CD14-positive monocyte (primary cell): ENCODE measurements around the gene DAB2IP. TPM values are rescaled to one million over a fixed set of nuclear protein-coding genes. Genes with fewer than 3 reads are reported as not detected.
A peak's percentile ranks its signal among the peaks of the same experiment; 100 is the strongest.

Experiments
- DNase-seq, 3 donors: peaks; one replicate each; pipeline ENCODE4 v3.0.0-alpha.2; 2011 to 2022
- H2AFZ ChIP-seq: 2 replicates; pipeline ENCODE4 v1.6.0; 2012; ENCODE audit warnings: mild to moderate bottlenecking, low read depth, low read length, inconsistent platforms; ENCODE audit not compliant: insufficient read depth, poor library complexity, severe bottlenecking
- H3K27ac ChIP-seq, 2 donors: 1 replicate in 1 of 2; 2 replicates in 1 of 2; pipeline ENCODE4 v1.5.1; 2012 to 2013; ENCODE audit warnings: low read length in 2 of 2, control low read depth in 1 of 2, inconsistent platforms in 1 of 2, low read depth in 1 of 2, mild to moderate bottlenecking in 1 of 2
- H3K27me3 ChIP-seq, 2 donors: one replicate each; pipeline versions ENCODE4 v1.6.0 to v1.6.1; 2011 to 2013; ENCODE audit warnings: low read length in 2 of 2; ENCODE audit not compliant: control insufficient read depth in 2 of 2, insufficient read depth in 2 of 2
- H3K36me3 ChIP-seq, 2 donors: replicated peaks in 1 of 2; 1 replicate in 1 of 2; 2 replicates in 1 of 2; pipeline versions ENCODE4 v1.5.1 to v1.6.1; 2012 to 2013; ENCODE audit warnings: low read length in 2 of 2, control low read depth in 1 of 2, inconsistent platforms in 1 of 2, mild to moderate bottlenecking in 1 of 2; ENCODE audit not compliant: insufficient read depth in 2 of 2, control insufficient read depth in 1 of 2
- H3K4me1 ChIP-seq, 2 donors: 1 replicate in 1 of 2; 2 replicates in 1 of 2; pipeline versions ENCODE4 v1.5.1 to v1.6.1; 2012 to 2013; ENCODE audit warnings: low read length in 2 of 2, control low read depth in 1 of 2, inconsistent platforms in 1 of 2, mild to moderate bottlenecking in 1 of 2, moderate library complexity in 1 of 2; ENCODE audit not compliant: insufficient read depth in 2 of 2, control insufficient read depth in 1 of 2
- H3K4me2 ChIP-seq: replicated peaks from 2 replicates; pipeline ENCODE3; 2012; ENCODE audit warnings: low read length, moderate library complexity, mild to moderate bottlenecking; ENCODE audit not compliant: poor library complexity, severe bottlenecking; ENCODE audit errors: extremely low read depth
- H3K4me3 ChIP-seq, 3 experiments: fragments of 200-600 bp in 1 of 3; sonication (generic) in 1 of 3; replicated peaks in 1 of 3; 1 replicate in 2 of 3; 2 replicates in 1 of 3; pipeline ENCODE4 v1.5.1; 2011 to 2013; ENCODE audit warnings: low read length in 3 of 3, mild to moderate bottlenecking in 3 of 3, control low read depth in 2 of 3, low read depth in 2 of 3, inconsistent platforms in 1 of 3, moderate library complexity in 1 of 3
- H3K79me2 ChIP-seq: 2 replicates; pipeline ENCODE4 v1.6.0; 2012; ENCODE audit warnings: mild to moderate bottlenecking, control low read depth, inconsistent platforms, low read length, moderate library complexity; ENCODE audit not compliant: insufficient read depth
- H3K9ac ChIP-seq: 2 replicates; pipeline ENCODE4 v1.6.0; 2017; ENCODE audit warnings: low read length, mild to moderate bottlenecking; ENCODE audit not compliant: insufficient read depth, poor library complexity, severe bottlenecking
- H3K9me3 ChIP-seq, 2 donors: replicated peaks in 1 of 2; 1 replicate in 1 of 2; 2 replicates in 1 of 2; pipeline versions ENCODE4 v1.5.1 to v1.6.1; 2012 to 2013; ENCODE audit warnings: low read length in 2 of 2, control low read depth in 1 of 2; ENCODE audit not compliant: control insufficient read depth in 1 of 2, insufficient read depth in 1 of 2
- H4K20me1 ChIP-seq: 2 replicates; pipeline ENCODE4 v1.6.0; 2012; ENCODE audit warnings: mild to moderate bottlenecking, low read length, control low read depth, moderate library complexity; ENCODE audit not compliant: insufficient read depth
- H3K27ac Mint-ChIP-seq, 7 donors: one replicate each; pipeline ENCODE4 v1.8.0; 2020; ENCODE audit warnings: mild to moderate bottlenecking in 7 of 7, mixed read lengths in 7 of 7, moderate library complexity in 6 of 7, inconsistent platforms in 2 of 7
- H3K27me3 Mint-ChIP-seq, 3 donors: one replicate each; pipeline ENCODE4 v1.8.0; 2021 to 2022; ENCODE audit warnings: low read depth in 3 of 3, mild to moderate bottlenecking in 3 of 3, mixed read lengths in 3 of 3, moderate library complexity in 3 of 3, inconsistent platforms in 1 of 3
- H3K36me3 Mint-ChIP-seq, 2 donors: one replicate each; pipeline ENCODE4 v1.8.0; 2020; ENCODE audit warnings: mixed read lengths in 2 of 2, inconsistent platforms in 1 of 2, mild to moderate bottlenecking in 1 of 2
- H3K4me1 Mint-ChIP-seq: one replicate; pipeline ENCODE4 v1.8.0; 2020; ENCODE audit warnings: mild to moderate bottlenecking, mixed read lengths
- H3K4me3 Mint-ChIP-seq, 2 donors: one replicate each; pipeline ENCODE4 v1.8.0; 2020; ENCODE audit warnings: mild to moderate bottlenecking in 2 of 2, mixed read lengths in 2 of 2, moderate library complexity in 1 of 2
- H3K9me3 Mint-ChIP-seq, 7 donors: one replicate each; pipeline ENCODE4 v1.8.0; 2020 to 2022; ENCODE audit warnings: mixed read lengths in 7 of 7, mild to moderate bottlenecking in 6 of 7, moderate library complexity in 6 of 7, inconsistent platforms in 2 of 7
- WGBS: methylation state at CpG from one replicate; pipeline ENCODE4 v1.1.5; 2013; ENCODE audit warnings: missing lambda C conversion rate; ENCODE audit not compliant: insufficient coverage; 5-methylcytosine and 5-hydroxymethylcytosine counted together
- intact Hi-C, 2 donors: fragments of 100-400 bp; cut with micrococcal nuclease; formaldehyde crosslinking; loops; one replicate each; pipeline versions ENCODE4 v1.15.0 to v1.15.1; 2023
- polyA plus RNA-seq, 3 donors: library from polyadenylated mRNA; depleted of rRNA in 1 of 3; unstranded in 2 of 3; stranded (reverse) in 1 of 3; fragments of 300-500 nt in 2 of 3; fragments of >200 nt in 1 of 3; fragmentation: Illumina TruSeq in 2 of 3; gene quantifications; 1 replicate in 2 of 3; 2 replicates in 1 of 3; pipeline ENCODE4 v1.2.3, GENCODE V29; 2012 to 2021
- TF ChIP-seq, protein P1 (sequence below): fragments of 200-600 bp; IDR thresholded peaks from one replicate; pipeline ENCODE4 v1.8.0; 2022; ENCODE audit warnings: antibody characterized with exemption, mild to moderate bottlenecking

Gene DAB2IP
- polyA plus RNA-seq, 3 donors, result 0.13 TPM; not detected in 2

DNA sequence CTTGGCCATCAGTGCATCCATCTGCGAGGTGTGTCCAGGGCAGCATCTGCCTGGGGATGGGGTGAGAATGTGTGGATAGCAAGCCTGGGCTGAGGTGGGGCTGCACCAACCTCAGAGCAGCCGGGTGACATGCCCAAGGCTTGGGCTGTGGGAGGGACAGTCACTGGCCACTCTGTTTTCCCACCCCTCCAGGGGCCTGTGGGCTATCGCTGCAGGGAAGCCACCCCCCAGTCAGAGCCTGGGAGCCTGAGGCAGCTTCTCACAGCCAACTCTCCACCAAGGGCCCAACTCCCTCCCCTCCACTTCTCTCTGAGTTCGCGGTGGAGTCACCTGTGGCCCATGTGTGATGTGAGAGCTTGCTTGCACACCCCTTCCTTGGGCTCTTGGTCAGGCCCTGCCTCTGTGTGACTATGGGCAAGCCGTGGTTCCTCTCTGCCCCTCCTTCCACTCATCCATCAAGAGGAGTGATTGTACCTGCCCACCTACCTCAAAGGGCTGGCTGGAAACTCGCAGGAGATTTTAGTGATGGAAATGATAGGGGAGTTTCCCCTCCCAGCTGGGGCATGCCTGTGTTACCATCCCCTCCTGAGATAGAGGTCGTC is 54.8 kb downstream of the DAB2IP start:
- peaks cover 12% of the 10 kb centered on the region for H3K4me1 Mint-ChIP-seq
- H3K4me3 Mint-ChIP-seq, result peak overlapping the region in 1 of 2 donors; percentile 39
- no peaks in the 10 kb centered on the region for H3K79me2 ChIP-seq
- H3K27me3 ChIP-seq, result peaks cover 5 to 41% of the 10 kb centered on the region in 2 donors
- no peak for DNase-seq
- H3K27ac ChIP-seq, result no peak overlapping the region
- H3K27ac Mint-ChIP-seq, result no peak overlapping the region
- WGBS, result 100% methylated on average over 1 of the region's 8 CpGs
- no peak overlapping the region for H2AFZ ChIP-seq
- peaks cover 0 to 4% (median 0%) of the 10 kb centered on the region in 7 donors for H3K9me3 Mint-ChIP-seq
- H3K4me3 ChIP-seq, result no peak overlapping the region
- no peaks in the 10 kb centered on the region for H4K20me1 ChIP-seq
- no peak overlapping the region for H3K9ac ChIP-seq
- TF ChIP-seq, protein P1, sequence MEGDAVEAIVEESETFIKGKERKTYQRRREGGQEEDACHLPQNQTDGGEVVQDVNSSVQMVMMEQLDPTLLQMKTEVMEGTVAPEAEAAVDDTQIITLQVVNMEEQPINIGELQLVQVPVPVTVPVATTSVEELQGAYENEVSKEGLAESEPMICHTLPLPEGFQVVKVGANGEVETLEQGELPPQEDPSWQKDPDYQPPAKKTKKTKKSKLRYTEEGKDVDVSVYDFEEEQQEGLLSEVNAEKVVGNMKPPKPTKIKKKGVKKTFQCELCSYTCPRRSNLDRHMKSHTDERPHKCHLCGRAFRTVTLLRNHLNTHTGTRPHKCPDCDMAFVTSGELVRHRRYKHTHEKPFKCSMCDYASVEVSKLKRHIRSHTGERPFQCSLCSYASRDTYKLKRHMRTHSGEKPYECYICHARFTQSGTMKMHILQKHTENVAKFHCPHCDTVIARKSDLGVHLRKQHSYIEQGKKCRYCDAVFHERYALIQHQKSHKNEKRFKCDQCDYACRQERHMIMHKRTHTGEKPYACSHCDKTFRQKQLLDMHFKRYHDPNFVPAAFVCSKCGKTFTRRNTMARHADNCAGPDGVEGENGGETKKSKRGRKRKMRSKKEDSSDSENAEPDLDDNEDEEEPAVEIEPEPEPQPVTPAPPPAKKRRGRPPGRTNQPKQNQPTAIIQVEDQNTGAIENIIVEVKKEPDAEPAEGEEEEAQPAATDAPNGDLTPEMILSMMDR, result no peak
- peaks cover 0 to 6% of the 10 kb centered on the region in 2 donors for H3K4me1 ChIP-seq
- no peaks in the 10 kb centered on the region for H3K9me3 ChIP-seq
- H3K36me3 ChIP-seq, result no peaks in the 10 kb centered on the region
- no peaks in the 10 kb centered on the region for H3K36me3 Mint-ChIP-seq
- intact Hi-C loops, result no loop called here
- peaks cover 28 to 54% (median 44%) of the 10 kb centered on the region in 3 donors for H3K27me3 Mint-ChIP-seq
- H3K4me2 ChIP-seq, result no peak overlapping the region

DNA sequence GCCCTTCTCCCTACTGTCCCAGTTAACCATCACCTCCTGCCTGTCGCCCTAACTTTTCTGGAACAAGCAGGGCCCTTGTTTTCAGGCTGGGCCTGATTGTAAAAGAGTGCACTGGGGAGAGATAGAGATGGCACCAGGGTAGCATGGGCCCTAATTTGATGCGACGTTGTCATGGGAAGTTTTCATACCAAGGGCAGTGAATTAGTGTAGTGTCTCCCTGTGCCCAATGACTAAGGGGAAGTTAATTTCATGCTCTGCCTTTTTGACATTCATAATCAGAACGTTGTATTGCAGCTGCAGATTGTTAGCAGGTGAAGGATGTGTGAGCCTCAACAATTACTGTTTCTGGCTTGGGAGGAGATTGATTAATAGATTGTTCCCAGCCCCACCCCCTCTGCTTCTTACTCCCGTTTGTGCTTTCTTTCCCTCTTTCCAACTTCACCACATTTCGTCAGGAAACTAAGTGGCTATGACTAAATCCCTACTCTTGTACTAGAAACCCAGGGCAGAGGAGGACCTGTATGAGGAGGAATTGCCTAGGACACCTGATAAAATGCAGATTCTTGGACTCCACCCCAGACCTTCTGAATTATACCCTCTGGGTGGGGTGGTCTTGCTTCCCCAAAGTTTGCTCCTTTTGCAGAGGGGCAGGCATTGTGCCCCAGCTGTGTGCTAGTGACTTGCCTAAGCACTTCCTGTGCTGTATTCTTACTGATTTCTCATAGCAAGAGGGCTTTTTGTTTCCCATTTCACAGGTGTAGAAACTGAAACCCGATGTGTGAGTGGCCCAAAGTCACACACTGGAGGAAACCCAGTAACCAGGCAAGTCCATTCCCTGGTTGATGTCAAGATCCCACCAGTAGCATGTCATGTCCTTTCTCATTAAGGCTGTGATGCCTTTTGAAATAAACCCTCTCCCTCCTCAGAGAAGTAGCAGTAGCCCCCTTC is 56.3 kb downstream of the DAB2IP start:
- Histone ChIP-seq H3K27me3 (peaks cover 5 to 26% of the 10 kb centered on the region in 2 donors), H3K9ac (no peak overlapping the region), H3K9me3 (no peaks in the 10 kb centered on the region), H2AFZ (no peak overlapping the region), H4K20me1 (no peaks in the 10 kb centered on the region), H3K27ac (no peak overlapping the region), H3K4me3 (no peak overlapping the region), H3K36me3 (no peaks in the 10 kb centered on the region), H3K4me1 (peaks cover 0 to 6% of the 10 kb centered on the region in 2 donors), H3K4me2 (no peak overlapping the region), H3K79me2 (no peaks in the 10 kb centered on the region)
- DNase-seq, result no peak
- Mint-ChIP-seq H3K27ac (peak overlapping the region in 1 of 7 donors; percentile 62), H3K36me3 (no peaks in the 10 kb centered on the region), H3K4me1 (peaks cover 12% of the 10 kb centered on the region), H3K9me3 (no peaks in the 10 kb centered on the region), H3K4me3 (peak overlapping the region in 1 of 2 donors; percentile 26), H3K27me3 (peaks cover 18 to 39% (median 29%) of the 10 kb centered on the region in 3 donors)
- 72% methylated on average over 3 of the region's 7 CpGs for WGBS
- TF ChIP-seq, protein P1, result no peak
- intact Hi-C loops, result no loop called here
